Fibroblast of skin of left quadriceps (primary cell): ENCODE data around the gene YIPF5.

ENCODE experiments used
- DNase-seq, 2 experiments: peaks; one replicate each; pipeline ENCODE4 v3.0.0-alpha.2; 2013; ENCODE audit warnings: low read depth in 2 of 2

YIPF5 gene

GRCh38 chr5:144170276-144171024, at the start of gene YIPF5, which contains the start of gene KCTD16:
Gene YIPF5 (minus strand): TSS chr5:144170659. CDS start chr5:144169955, 704 bp downstream.
Gene KCTD16 (plus strand): TSS chr5:144170873.
- DNase-seq: peak; percentile 91 to 92

- no peak for DNase-seq
Observed at GRCh38 chr5:144219869-144220268, 49.4 kb upstream of the YIPF5 start.

- DNase-seq: no peak
Observed at GRCh38 chr5:144210655-144211054, 40.2 kb upstream of the YIPF5 start.

- DNase-seq: no peak
Observed at GRCh38 chr5:144209361-144209760, 38.9 kb upstream of the YIPF5 start.

GRCh38 chr5:144207875-144208444, 37.5 kb upstream of the YIPF5 start:
- no peak for DNase-seq

- no peak for DNase-seq
Observed at GRCh38 chr5:144206141-144206540, 35.7 kb upstream of the YIPF5 start.

- DNase-seq: no peak
Observed at GRCh38 chr5:144205141-144205551, 34.7 kb upstream of the YIPF5 start.

GRCh38 chr5:144203750-144204596, 33.5 kb upstream of the YIPF5 start:
- peak; percentile 42 to 51 for DNase-seq

GRCh38 chr5:144202726-144203125, 32.3 kb upstream of the YIPF5 start:
- no peak for DNase-seq

GRCh38 chr5:144202072-144202471, 31.6 kb upstream of the YIPF5 start:
- DNase-seq: no peak

- no peak for DNase-seq
Observed at GRCh38 chr5:144201588-144201987, 31.1 kb upstream of the YIPF5 start.

GRCh38 chr5:144198386-144198785, 27.9 kb upstream of the YIPF5 start:
- DNase-seq: no peak

GRCh38 chr5:144196612-144197011, 26.2 kb upstream of the YIPF5 start:
- DNase-seq: no peak

- DNase-seq: no peak
Observed at GRCh38 chr5:144195448-144195847, 25.0 kb upstream of the YIPF5 start.

GRCh38 chr5:144194144-144194543, 23.7 kb upstream of the YIPF5 start:
- no peak for DNase-seq

- no peak for DNase-seq
Observed at GRCh38 chr5:144192661-144193060, 22.2 kb upstream of the YIPF5 start.

- DNase-seq: peak in 1 of 2 experiments; percentile 52
Observed at GRCh38 chr5:144191998-144192397, 21.5 kb upstream of the YIPF5 start.

GRCh38 chr5:144191531-144191930, 21.1 kb upstream of the YIPF5 start:
- DNase-seq: no peak

- DNase-seq: no peak
Observed at GRCh38 chr5:144189800-144190429, 19.5 kb upstream of the YIPF5 start.

GRCh38 chr5:144187699-144188294, 17.3 kb upstream of the YIPF5 start:
- DNase-seq: peak; percentile 97 to 98

GRCh38 chr5:144183254-144183889, 12.9 kb upstream of the YIPF5 start:
- DNase-seq: no peak
